B cell (primary cell): ENCODE measurements around the gene MICALL1. TPM values are rescaled to one million over a fixed set of nuclear protein-coding genes. Genes with fewer than 3 reads are reported as not detected.

ENCODE experiments used
- ATAC-seq: fragments of 200-7000 bp; cut with Tn5 transposase; one replicate; pipeline ENCODE4 v1.10.0; 2021; ENCODE audit warnings: low read depth, mild to moderate bottlenecking, moderate number of reproducible peaks, moderate library complexity
- CTCF ChIA-PET: fragments of 350-600 bp; sonication (Branson Sonifier 250); formaldehyde crosslinking; loops from one replicate; lab custom pipeline; 2021; ENCODE audit warnings: antibody characterized with exemption, inconsistent platforms; lab: Charles Lee
- POLR2A ChIA-PET: fragments of 350-600 bp; sonication (Branson Sonifier 250); formaldehyde crosslinking; loops from one replicate; lab custom pipeline; 2021; ENCODE audit warnings: antibody characterized with exemption; lab: Charles Lee
- DNase-seq: peaks from one replicate; pipeline ENCODE4 v3.0.0; 2013
- H2AFZ ChIP-seq: 2 replicates; pipeline ENCODE4 v1.6.1; 2012; ENCODE audit warnings: mild to moderate bottlenecking, low read depth, low read length; ENCODE audit not compliant: insufficient read depth, poor library complexity, severe bottlenecking
- H3K27ac ChIP-seq, 2 donors: 1 replicate in 1 of 2; 2 replicates in 1 of 2; pipeline ENCODE4 v1.5.1; 2012 to 2013; ENCODE audit warnings: low read length in 2 of 2, mild to moderate bottlenecking in 2 of 2, moderate library complexity in 1 of 2
- H3K27me3 ChIP-seq, 4 experiments: fragments of 200-600 bp in 1 of 4; sonication (generic) in 1 of 4; replicated peaks in 1 of 4; 1 replicate in 2 of 4; 2 replicates in 2 of 4; pipeline versions ENCODE4 v1.6.1 to v1.7.0; 2013 to 2016; ENCODE audit warnings: low read length in 3 of 4, mild to moderate bottlenecking in 2 of 4, mixed read lengths in 1 of 4, moderate library complexity in 1 of 4; ENCODE audit not compliant: insufficient read depth in 4 of 4, control insufficient read depth in 3 of 4; ENCODE audit errors: control extremely low read depth in 1 of 4
- H3K36me3 ChIP-seq, 2 experiments: replicated peaks in 1 of 2; 1 replicate in 1 of 2; 2 replicates in 1 of 2; pipeline versions ENCODE4 v1.6.1 to v1.7.1; 2013; ENCODE audit warnings: low read length in 1 of 2; ENCODE audit not compliant: insufficient read depth in 2 of 2, control insufficient read depth in 1 of 2; ENCODE audit errors: control extremely low read depth in 1 of 2, extremely low read depth in 1 of 2
- H3K4me1 ChIP-seq, 2 donors: fragments of 200-600 bp in 1 of 2; sonication (generic) in 1 of 2; 1 replicate in 1 of 2; 2 replicates in 1 of 2; pipeline versions ENCODE4 v1.5.1 to v1.6.1; 2013 to 2017; ENCODE audit warnings: low read length in 2 of 2; ENCODE audit not compliant: control insufficient read depth in 2 of 2, insufficient read depth in 2 of 2
- H3K4me2 ChIP-seq: replicated peaks from 2 replicates; pipeline ENCODE3; 2012; ENCODE audit warnings: mild to moderate bottlenecking, low read depth, low read length; ENCODE audit not compliant: poor library complexity, severe bottlenecking
- H3K4me3 ChIP-seq, 5 experiments: fragments of 200-600 bp in 1 of 5; sonication (generic) in 1 of 5; 1 replicate in 3 of 5; 2 replicates in 2 of 5; pipeline versions ENCODE4 v1.5.1 to v1.7.0; 2011 to 2016; ENCODE audit warnings: low read length in 4 of 5, mild to moderate bottlenecking in 4 of 5, low read depth in 2 of 5, control low read depth in 1 of 5, moderate library complexity in 1 of 5; ENCODE audit not compliant: insufficient read depth in 1 of 5; ENCODE audit errors: control extremely low read depth in 1 of 5, extremely low read depth in 1 of 5
- H3K79me2 ChIP-seq: fragments of 200-600 bp; sonication (generic); one replicate; pipeline ENCODE4 v1.6.0; 2016; ENCODE audit warnings: low read length; ENCODE audit not compliant: control insufficient read depth, insufficient read depth
- H3K9ac ChIP-seq: fragments of 200-600 bp; sonication (generic); 2 replicates; pipeline ENCODE4 v1.6.1; 2017; ENCODE audit warnings: mild to moderate bottlenecking, low read length, moderate library complexity
- H3K9me3 ChIP-seq, 3 donors: one replicate each; pipeline versions ENCODE4 v1.6.1 to v1.7.1; 2013; ENCODE audit warnings: low read length in 2 of 3; ENCODE audit not compliant: control insufficient read depth in 2 of 3, insufficient read depth in 1 of 3; ENCODE audit errors: control extremely low read depth in 1 of 3
- H4K20me1 ChIP-seq: 2 replicates; pipeline ENCODE4 v1.6.0; 2012; ENCODE audit warnings: mild to moderate bottlenecking, low read length; ENCODE audit not compliant: insufficient read depth, control insufficient read depth, poor library complexity, severe bottlenecking
- H3K27ac Mint-ChIP-seq: one replicate; pipeline ENCODE4 v1.8.0; 2021; ENCODE audit warnings: mixed read lengths
- H3K27me3 Mint-ChIP-seq: one replicate; pipeline ENCODE4 v1.8.0; 2021; ENCODE audit warnings: mixed read lengths
- H3K4me1 Mint-ChIP-seq: one replicate; pipeline ENCODE4 v1.8.0; 2021; ENCODE audit warnings: mixed read lengths
- H3K4me3 Mint-ChIP-seq: one replicate; pipeline ENCODE4 v1.8.0; 2021; ENCODE audit warnings: mixed read lengths
- H3K9me3 Mint-ChIP-seq: one replicate; pipeline ENCODE4 v1.8.0; 2022; ENCODE audit warnings: mixed read lengths; ENCODE audit not compliant: insufficient read depth
- CTCF ChIP-seq: fragments of 200-600 bp; IDR thresholded peaks from one replicate; pipeline ENCODE4 v1.8.0; 2022; ENCODE audit warnings: antibody characterized with exemption, mild to moderate bottlenecking
- EZH2 ChIP-seq: IDR thresholded peaks from 2 replicates; pipeline ENCODE4 v1.6.1; 2012; ENCODE audit warnings: borderline replicate concordance, low read depth, mild to moderate bottlenecking, moderate library complexity, low read length; ENCODE audit not compliant: insufficient read depth, poor library complexity, severe bottlenecking
- WGBS: methylation state at CpG from one replicate; pipeline ENCODE4 v1.1.5; 2013; ENCODE audit warnings: missing lambda C conversion rate; ENCODE audit not compliant: insufficient coverage; 5-methylcytosine and 5-hydroxymethylcytosine counted together
- intact Hi-C: fragments of 100-400 bp; cut with micrococcal nuclease; formaldehyde crosslinking; loops from one replicate; pipeline ENCODE4 v1.10.0; 2022
- polyA plus RNA-seq: library from polyadenylated mRNA; depleted of rRNA; stranded (reverse); fragments of >200 nt; gene quantifications from 2 replicates; pipeline ENCODE4 v1.2.3, GENCODE V29; 2012
- total RNA-seq, 2 donors: library from RNA; stranded (reverse); fragments of 120-200 nt in 1 of 2; gene quantifications; 1 replicate in 1 of 2; 2 replicates in 1 of 2; pipeline versions ENCODE4 v1.2.3 to v1.2.4, GENCODE V29; 2013 to 2022

The MICALL1 gene
- total and polyA plus RNA-seq, 2 donors (not counting 1 experiment from before 2014, with no cell fraction given), result 21.0 to 34.9 TPM

DNA sequence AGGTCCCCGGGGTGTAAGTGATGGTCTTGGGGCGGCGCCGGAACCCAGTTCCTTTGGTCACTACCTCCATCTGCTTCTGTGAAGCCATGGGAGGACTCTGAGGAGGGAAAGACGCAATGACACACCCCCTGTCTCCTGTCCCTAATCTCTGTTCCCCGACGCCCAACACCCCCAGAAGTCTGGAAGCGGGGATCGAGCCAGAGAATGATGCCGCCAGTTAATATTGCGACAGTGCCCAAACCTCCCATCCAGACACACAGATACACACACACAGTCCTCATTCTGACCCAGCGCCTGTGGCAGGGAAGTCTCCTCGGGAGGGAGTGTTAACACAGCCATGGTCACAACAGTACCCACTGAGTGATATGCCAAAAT is 47.0 kb downstream of the MICALL1 start:
- Histone ChIP-seq H3K9me3 (no peaks in the 10 kb centered on the region), H4K20me1 (no peaks in the 10 kb centered on the region), H3K4me1 (peaks cover 17 to 20% of the 10 kb centered on the region in 2 donors), H3K27ac (no peak overlapping the region), H3K4me2 (peak overlapping the region; percentile 87), H3K36me3 (peaks cover 3 to 14% of the 10 kb centered on the region in 2 experiments), H3K79me2 (peaks cover 21% of the 10 kb centered on the region), H3K27me3 (peaks cover 2 to 14% (median 8%) of the 10 kb centered on the region in 4 experiments), H3K4me3 (peak overlapping the region; percentile 64 to 99 (median 88)), H2AFZ (peak overlapping the region; percentile 84), H3K9ac (peak overlapping the region; percentile 75)
- no peaks in the 10 kb centered on the region for H3K9me3 Mint-ChIP-seq
- TF ChIP-seq CTCF (no peak), EZH2 (no peak)
- 0% methylated on average over 13 of the region's 13 CpGs for WGBS
- ChIA-PET CTCF (interaction anchor here (0.7 to 2.1 kb wide), 3 partner anchors 12 to 145 kb away, joined by 3 to 18 read pairs (median 6); partner anchors contain the start of gene GCAT), POLR2A (interaction anchor here (0.5 to 1.1 kb wide), 2 partner anchors 32 to 47 kb away, joined by 3 to 7 read pairs; partner anchors contain the start of gene MICALL1)
- H3K27me3 Mint-ChIP-seq, result peaks cover 14% of the 10 kb centered on the region
- H3K4me1 Mint-ChIP-seq, result peaks cover 26% of the 10 kb centered on the region
- peak overlapping the region; percentile 99 for H3K4me3 Mint-ChIP-seq
- DNase-seq (no peak), ATAC-seq (peak; percentile 51)
- intact Hi-C loops, result loop anchor here (1.0 to 5.0 kb wide), 4 partner anchors 18 to 136 kb away; partner anchors contain the start of genes EIF3L and MICALL1
- peak overlapping the region; percentile 97 for H3K27ac Mint-ChIP-seq
